ENCODE results near the gene ZSCAN31.

- TF ChIP-seq BHLHE40 (IDR thresholded peaks at IDR 0.05; ENCODE audit: borderline replicate concordance), result no peak
- TF ChIP-seq L3MBTL2 (conservative IDR thresholded peaks at IDR 0.05), result no peak
- no peak for TF ChIP-seq NFRKB (IDR thresholded peaks at IDR 0.05)
- TF ChIP-seq ELF4 (IDR thresholded peaks at IDR 0.05), result no peak
- no peak for TF ChIP-seq SP1 (IDR thresholded peaks at IDR 0.05)
Observed at GRCh38 chr6:28296520-28297060, 39.4 kb downstream of the ZSCAN31 start.

Data from HEK293T (cell line).